H9 (cell line): Measurements from ENCODE around the gene INTS7. TPM values are rescaled to one million over a fixed set of nuclear protein-coding genes. Genes with fewer than 3 reads are reported as not detected.

Experiments
- DNase-seq: peaks from one replicate; pipeline ENCODE4 v3.0.0-alpha.2; 2017
- H2AFZ ChIP-seq: one replicate; pipeline ENCODE4 v1.6.1; 2013; ENCODE audit warnings: mild to moderate bottlenecking, low read length, control low read depth, moderate library complexity
- H2AK5ac ChIP-seq: 2 replicates; pipeline ENCODE4 v1.6.1; 2013; ENCODE audit warnings: low read length, control low read depth, mixed read lengths; ENCODE audit not compliant: insufficient read length
- H2BK120ac ChIP-seq: one replicate; pipeline ENCODE4 v1.6.1; 2013; ENCODE audit warnings: low read depth, mild to moderate bottlenecking, low read length, control low read depth, inconsistent platforms; ENCODE audit not compliant: poor library complexity, severe bottlenecking
- H2BK12ac ChIP-seq: 2 replicates; pipeline ENCODE4 v1.6.1; 2013; ENCODE audit warnings: low read length, control low read depth, mixed read lengths, low read depth; ENCODE audit not compliant: insufficient read length
- H2BK15ac ChIP-seq: 2 replicates; pipeline ENCODE4 v1.6.1; 2013; ENCODE audit warnings: low read depth, low read length, control low read depth
- H2BK20ac ChIP-seq: one replicate; pipeline ENCODE4 v1.6.1; 2013; ENCODE audit warnings: low read depth, mild to moderate bottlenecking, low read length, control low read depth, inconsistent platforms; ENCODE audit not compliant: poor library complexity, severe bottlenecking
- H2BK5ac ChIP-seq: 2 replicates; pipeline ENCODE4 v1.6.1; 2013; ENCODE audit warnings: low read length, control low read depth, mixed read lengths; ENCODE audit not compliant: insufficient read length
- H3K14ac ChIP-seq: 2 replicates; pipeline ENCODE4 v1.6.1; 2013; ENCODE audit warnings: low read length, control low read depth; ENCODE audit not compliant: insufficient read depth
- H3K18ac ChIP-seq: 2 replicates; pipeline ENCODE4 v1.6.1; 2013; ENCODE audit warnings: low read depth, mild to moderate bottlenecking, mixed read lengths, low read length, control low read depth; ENCODE audit not compliant: insufficient read length
- H3K23ac ChIP-seq: 2 replicates; pipeline ENCODE4 v1.6.1; 2013; ENCODE audit warnings: low read length, control low read depth, mixed read lengths, low read depth; ENCODE audit not compliant: insufficient read length
- H3K23me2 ChIP-seq: 2 replicates; pipeline ENCODE4 v1.6.1; 2013; ENCODE audit warnings: low read depth, mild to moderate bottlenecking, mixed read lengths, low read length, control low read depth; ENCODE audit not compliant: insufficient read length, poor library complexity, severe bottlenecking
- H3K27ac ChIP-seq: 2 replicates; pipeline ENCODE4 v1.5.1; 2013; ENCODE audit warnings: low read length, control low read depth, mixed read lengths, low read depth; ENCODE audit not compliant: insufficient read length
- H3K27me3 ChIP-seq: 2 replicates; pipeline ENCODE4 v1.6.1; 2013; ENCODE audit warnings: low read length, control low read depth, inconsistent platforms; ENCODE audit not compliant: insufficient read depth
- H3K4ac ChIP-seq: 2 replicates; pipeline ENCODE4 v1.6.1; 2013; ENCODE audit warnings: low read depth, mild to moderate bottlenecking, control low read depth, inconsistent platforms, low read length, moderate library complexity
- H3K4me1 ChIP-seq: 2 replicates; pipeline ENCODE4 v1.6.1; 2013; ENCODE audit warnings: low read length, control low read depth, inconsistent platforms; ENCODE audit not compliant: insufficient read depth
- H3K4me2 ChIP-seq: 2 replicates; pipeline ENCODE4 v1.6.1; 2013; ENCODE audit warnings: low read length, control low read depth, mixed read lengths; ENCODE audit not compliant: insufficient read length, insufficient read depth
- H3K56ac ChIP-seq: 2 replicates; pipeline ENCODE4 v1.6.1; 2013; ENCODE audit warnings: low read depth, mild to moderate bottlenecking, mixed read lengths, low read length, control low read depth; ENCODE audit not compliant: insufficient read length
- H3K79me1 ChIP-seq: 2 replicates; pipeline ENCODE4 v1.6.1; 2013; ENCODE audit warnings: low read depth, mild to moderate bottlenecking, moderate library complexity, low read length, control low read depth, inconsistent platforms; ENCODE audit not compliant: insufficient read depth, poor library complexity, severe bottlenecking
- H3K79me2 ChIP-seq: 2 replicates; pipeline ENCODE4 v1.6.1; 2013; ENCODE audit warnings: low read length, control low read depth, inconsistent platforms; ENCODE audit not compliant: insufficient read depth
- H3K9ac ChIP-seq: 2 replicates; pipeline ENCODE4 v1.6.1; 2013; ENCODE audit warnings: low read length, control low read depth, mixed read lengths; ENCODE audit not compliant: insufficient read length; ENCODE audit errors: extremely low read depth
- H3K9me3 ChIP-seq: one replicate; pipeline ENCODE4 v1.6.1; 2013; ENCODE audit warnings: low read depth, low read length, inconsistent platforms; ENCODE audit not compliant: control insufficient read depth
- H3T11ph ChIP-seq: one replicate; pipeline ENCODE4 v1.6.1; 2013; ENCODE audit warnings: mild to moderate bottlenecking, low read length, control low read depth, inconsistent platforms
- H4K20me1 ChIP-seq: one replicate; pipeline ENCODE4 v1.6.1; 2013; ENCODE audit not compliant: control insufficient read depth, insufficient read length, insufficient read depth
- H4K5ac ChIP-seq: 2 replicates; pipeline ENCODE4 v1.6.1; 2013; ENCODE audit warnings: low read depth, mild to moderate bottlenecking, mixed read lengths, low read length, control low read depth; ENCODE audit not compliant: insufficient read length
- H4K8ac ChIP-seq: replicated peaks from 2 replicates; pipeline ENCODE4 v1.6.1; 2013; ENCODE audit warnings: low read length, control low read depth, mixed read lengths, low read depth; ENCODE audit not compliant: insufficient read length
- H4K91ac ChIP-seq: 2 replicates; pipeline ENCODE4 v1.6.1; 2013; ENCODE audit warnings: low read depth, mild to moderate bottlenecking, moderate library complexity, mixed read lengths, low read length, control low read depth; ENCODE audit not compliant: insufficient read length
- H3K27ac Mint-ChIP-seq, 3 experiments: 2 replicates in 2 of 3; 3 replicates in 1 of 3; pipeline ENCODE4 v1.8.0; 2020 to 2021; ENCODE audit warnings: mixed read lengths in 3 of 3, mild to moderate bottlenecking in 1 of 3, moderate library complexity in 1 of 3
- H3K27me3 Mint-ChIP-seq: 2 replicates; pipeline ENCODE4 v1.8.0; 2021; ENCODE audit warnings: low read depth, mild to moderate bottlenecking, moderate library complexity, mixed read lengths
- H3K36me3 Mint-ChIP-seq, 3 experiments: 2 replicates in 2 of 3; 3 replicates in 1 of 3; pipeline ENCODE4 v1.8.0; 2020 to 2021; ENCODE audit warnings: low read depth in 3 of 3, mixed read lengths in 3 of 3; ENCODE audit not compliant: insufficient read depth in 1 of 3
- H3K4me1 Mint-ChIP-seq, 2 experiments: 2 replicates each; pipeline ENCODE4 v1.8.0; 2020; ENCODE audit warnings: mixed read lengths in 2 of 2
- H3K4me3 Mint-ChIP-seq, 2 experiments: 2 replicates in 1 of 2; 3 replicates in 1 of 2; pipeline ENCODE4 v1.8.0; 2020 to 2021; ENCODE audit warnings: mild to moderate bottlenecking in 2 of 2, mixed read lengths in 2 of 2, moderate library complexity in 1 of 2
- H3K9me3 Mint-ChIP-seq, 2 experiments: 2 replicates in 1 of 2; 3 replicates in 1 of 2; pipeline ENCODE4 v1.8.0; 2020; ENCODE audit warnings: mild to moderate bottlenecking in 2 of 2, mixed read lengths in 2 of 2, moderate library complexity in 1 of 2
- CTCF ChIP-seq: fragments of 200-600 bp; sonication (generic); conservative IDR thresholded peaks from 3 replicates; pipeline ENCODE4 v1.8.0; 2021; ENCODE audit warnings: antibody characterized with exemption, mild to moderate bottlenecking
- WGBS: extraction: QIAGEN DNeasy Blood & Tissue Kit; methylation state at CpG from one replicate; pipeline ENCODE4 v1.1.7; 2013; ENCODE audit warnings: missing lambda C conversion rate, low lambda C conversion rate, mixed read lengths; ENCODE audit not compliant: insufficient read length; ENCODE audit errors: extremely low coverage; 5-methylcytosine and 5-hydroxymethylcytosine counted together
- total RNA-seq: library from RNA; stranded (reverse); gene quantifications from 2 replicates; pipeline ENCODE4 v1.2.1, GENCODE V29; 2021

The INTS7 gene
- total RNA-seq, 1 experiment from 2014 or later: 32.3 TPM

GRCh38 chr1:211921579-211922095 lies 113.7 kb downstream of the INTS7 start:
- H3K4me2 ChIP-seq: no peak overlapping the region
- WGBS: no CpG with 5 or more reads among the region's 9 CpGs

More at GRCh38 chr1:211921579-211922095, 113.7 kb downstream of the INTS7 start:
- Histone ChIP-seq H4K8ac (no peak overlapping the region), H3T11ph (no peak overlapping the region), H4K91ac (no peak overlapping the region), H4K20me1 (no peaks in the 10 kb centered on the region), H4K5ac (no peak overlapping the region), H2AFZ (no peak overlapping the region), H3K9me3 (no peaks in the 10 kb centered on the region), H2BK5ac (no peak overlapping the region), H3K27me3 (no peaks in the 10 kb centered on the region), H3K27ac (no peak overlapping the region), H3K4me1 (no peaks in the 10 kb centered on the region), H2AK5ac (no peak overlapping the region), H3K23me2 (no peaks in the 10 kb centered on the region), H2BK20ac (no peak overlapping the region), H3K79me1 (no peaks in the 10 kb centered on the region), H3K79me2 (no peaks in the 10 kb centered on the region), H3K56ac (no peak overlapping the region), H3K4ac (no peak overlapping the region), H3K9ac (no peak overlapping the region), H3K18ac (no peak overlapping the region), H2BK120ac (no peak overlapping the region), H3K14ac (no peak overlapping the region), H3K23ac (no peak overlapping the region), H2BK12ac (no peak overlapping the region), H2BK15ac (no peak overlapping the region)
- Mint-ChIP-seq H3K4me1 (peaks cover 11 to 25% of the 10 kb centered on the region in 2 experiments), H3K27me3 (peaks cover 5% of the 10 kb centered on the region), H3K4me3 (no peak overlapping the region), H3K36me3 (no peaks in the 10 kb centered on the region), H3K27ac (no peak overlapping the region), H3K9me3 (no peaks in the 10 kb centered on the region)
- DNase-seq: no peak
- no peak for TF ChIP-seq CTCF
